NCI-H446 (cell line): ENCODE results near the gene OSBPL8.
"Not testable (repeated sequence)": the region's sequence is repeated elsewhere in the genome, so short reads cannot be mapped to it uniquely, and the experiment has no call there.

Experiments
- DNase-seq, 2 experiments: peaks; one replicate each; lab custom pipeline; 2025; lab: John Stamatoyannopoulos, UW

The OSBPL8 gene

DNA sequence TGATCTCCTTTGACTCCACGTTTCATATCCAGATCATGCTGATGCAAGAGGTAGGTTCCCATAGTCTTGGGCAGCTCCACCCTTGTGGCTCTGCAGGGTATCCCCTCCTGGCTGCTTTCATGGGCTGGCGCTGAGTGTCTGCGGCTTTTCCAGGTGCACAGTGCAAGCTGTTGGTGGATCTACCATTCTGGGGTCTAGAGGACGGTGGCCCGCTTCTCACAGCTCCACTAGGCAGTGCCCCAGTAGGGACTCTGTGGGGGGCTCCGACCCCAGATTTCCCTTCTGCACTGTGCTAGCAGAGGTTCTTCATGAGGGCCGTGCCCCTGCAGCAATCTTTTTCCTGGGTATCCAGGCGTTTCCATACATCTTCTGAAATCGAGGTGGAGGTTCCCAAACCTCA is 199.3 kb downstream of the OSBPL8 start:
- no peak for DNase-seq

GRCh38 chr12:76356071-76356470 is 203.5 kb downstream of the OSBPL8 start:
- no peak for DNase-seq

GRCh38 chr12:76348079-76348901 is 211.3 kb downstream of the OSBPL8 start, which contains the start of gene BBS10:
Gene BBS10, minus strand, starts transcription at chr12:76348415. Its CDS starts 57 bp downstream, at chr12:76348358.
- DNase-seq: peak; percentile 72 to 91

DNA sequence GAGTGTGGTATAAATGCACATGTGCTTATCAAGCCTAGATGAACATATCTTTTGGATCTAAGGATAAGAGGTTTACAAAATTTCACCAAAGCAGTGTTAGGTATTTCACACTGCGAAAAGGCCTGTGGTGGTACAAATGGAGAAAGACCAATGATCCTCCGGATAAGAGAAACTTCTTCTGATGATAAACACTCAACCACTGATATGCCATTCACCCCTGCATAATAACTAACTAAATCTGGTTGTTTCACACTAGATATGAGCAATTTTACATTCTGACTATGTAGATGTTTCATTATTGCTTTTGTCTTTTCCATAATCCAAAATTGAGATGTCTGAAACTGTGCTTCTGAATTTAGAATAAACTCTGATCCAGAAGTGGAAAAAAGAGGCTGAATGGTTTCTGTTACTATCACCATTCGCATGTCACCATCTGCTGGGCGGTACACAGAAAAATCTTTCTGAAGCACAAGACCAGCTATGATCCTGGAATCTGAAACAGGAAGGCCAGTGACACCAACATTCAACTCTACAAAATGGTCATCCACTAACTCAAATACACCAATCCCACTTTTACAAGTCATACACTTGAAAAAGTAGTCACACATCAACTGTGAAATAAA is 212.7 kb downstream of the OSBPL8 start:
- peak in 1 of 2 experiments; percentile 55 for DNase-seq

GRCh38 chr12:76346236-76346635 is 213.3 kb downstream of the OSBPL8 start:
- no peak for DNase-seq

- no peak for DNase-seq
Observed at GRCh38 chr12:76345569-76345968, 214.0 kb downstream of the OSBPL8 start.

DNA sequence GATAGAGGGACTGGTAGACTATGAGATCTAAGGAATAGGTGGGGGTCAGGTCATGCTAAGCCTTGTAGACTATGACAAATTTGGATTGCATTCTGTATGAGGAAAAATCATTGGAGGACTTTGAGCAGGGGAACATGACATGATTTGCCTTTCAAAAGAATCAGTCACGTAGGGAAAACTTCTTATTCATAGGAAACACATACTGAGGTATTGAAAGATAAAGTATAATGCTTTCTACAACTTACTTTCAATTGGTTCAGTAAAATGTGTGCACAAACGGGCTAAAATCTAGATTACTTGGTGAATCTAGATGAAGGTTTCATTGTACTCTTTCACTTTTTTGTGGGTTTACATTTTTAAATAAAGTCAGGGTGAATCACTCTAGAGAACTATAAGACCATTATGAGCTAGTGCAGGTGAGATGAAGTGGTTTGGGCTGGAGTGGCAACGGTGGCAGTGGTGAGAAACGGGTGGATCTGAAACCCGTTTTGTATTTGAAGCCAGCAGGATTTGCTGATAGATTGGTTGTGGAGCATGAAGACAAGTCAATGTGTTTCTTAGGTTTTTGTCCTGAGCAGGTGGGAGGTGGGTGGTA is 218.0 kb downstream of the OSBPL8 start:
- no peak for DNase-seq

DNA sequence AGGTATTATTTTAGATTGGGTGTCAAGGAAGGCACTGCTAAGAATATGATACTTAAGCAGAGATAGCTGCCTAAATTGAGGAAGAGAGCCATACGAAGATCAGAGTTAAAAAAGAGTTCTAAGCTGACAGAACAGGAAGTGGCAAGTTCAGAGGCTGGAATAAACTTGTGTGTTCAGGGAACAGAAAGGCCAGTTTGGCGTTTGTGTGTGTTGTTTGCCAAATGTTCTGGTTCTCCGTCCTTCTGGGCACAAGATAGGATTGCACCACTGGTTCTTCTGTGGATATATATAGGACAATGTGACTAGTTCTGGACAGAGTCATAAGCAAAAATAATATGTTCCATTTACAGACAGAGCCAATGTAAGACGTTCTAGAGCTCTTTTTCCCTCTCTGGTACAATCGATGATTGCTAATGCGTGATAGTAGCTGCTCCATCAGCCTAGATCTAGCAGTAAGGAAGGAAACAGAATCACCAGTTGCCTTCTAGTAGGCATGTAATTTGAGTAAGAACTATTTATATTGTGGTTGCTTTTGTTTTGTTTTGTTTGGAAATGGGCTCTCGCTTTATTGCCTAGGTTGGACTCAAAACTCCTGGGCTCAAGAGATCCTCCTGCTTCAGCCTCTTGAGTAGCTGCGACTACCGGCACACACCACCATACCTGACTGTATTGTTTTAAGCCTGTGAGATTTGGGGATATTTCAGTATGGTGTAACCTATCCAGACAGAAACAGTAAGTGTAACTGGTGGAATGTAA is 218.7 kb downstream of the OSBPL8 start:
- DNase-seq: no peak

GRCh38 chr12:76337583-76337982 is 222.0 kb downstream of the OSBPL8 start:
- DNase-seq: no peak

DNA sequence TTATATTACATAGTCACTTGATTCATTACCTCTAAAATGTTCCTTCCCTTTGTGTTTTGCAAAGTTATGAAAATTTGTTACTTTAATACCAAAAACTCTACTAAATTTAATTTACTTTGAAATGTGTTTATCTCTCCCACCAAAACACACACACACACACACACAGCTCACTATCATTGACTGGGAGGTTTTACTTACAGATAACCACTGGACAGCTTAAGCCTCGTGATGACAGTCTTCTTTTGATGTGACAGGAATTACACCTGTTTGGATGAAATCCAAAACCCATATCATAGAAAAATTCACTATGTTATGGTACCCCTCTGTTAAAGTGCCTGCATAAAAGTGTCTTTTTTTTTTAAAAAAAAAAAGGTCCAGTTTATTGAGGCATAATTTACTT is 227.0 kb downstream of the OSBPL8 start:
- no peak for DNase-seq

DNA sequence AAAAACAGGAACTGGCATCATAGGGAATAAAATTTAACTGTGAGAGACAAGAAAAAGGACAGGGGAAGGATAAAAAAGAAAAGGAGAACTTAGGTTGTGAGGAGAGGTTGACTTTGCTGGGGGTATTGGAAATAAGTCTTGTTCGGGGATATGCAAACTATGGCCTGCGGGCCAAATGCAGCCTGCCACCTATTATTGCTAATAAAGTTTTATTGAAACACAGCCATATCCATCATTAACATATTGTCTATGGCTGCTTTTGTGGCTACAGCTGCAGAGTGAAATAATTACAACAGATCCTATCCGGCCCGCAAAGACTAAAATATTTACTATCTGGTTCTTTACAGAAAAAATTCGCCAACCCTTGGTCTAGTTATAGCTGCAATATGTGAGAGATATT is 230.0 kb downstream of the OSBPL8 start:
- no peak for DNase-seq

GRCh38 chr12:76329159-76329558 is 230.4 kb downstream of the OSBPL8 start:
- no peak for DNase-seq

DNA sequence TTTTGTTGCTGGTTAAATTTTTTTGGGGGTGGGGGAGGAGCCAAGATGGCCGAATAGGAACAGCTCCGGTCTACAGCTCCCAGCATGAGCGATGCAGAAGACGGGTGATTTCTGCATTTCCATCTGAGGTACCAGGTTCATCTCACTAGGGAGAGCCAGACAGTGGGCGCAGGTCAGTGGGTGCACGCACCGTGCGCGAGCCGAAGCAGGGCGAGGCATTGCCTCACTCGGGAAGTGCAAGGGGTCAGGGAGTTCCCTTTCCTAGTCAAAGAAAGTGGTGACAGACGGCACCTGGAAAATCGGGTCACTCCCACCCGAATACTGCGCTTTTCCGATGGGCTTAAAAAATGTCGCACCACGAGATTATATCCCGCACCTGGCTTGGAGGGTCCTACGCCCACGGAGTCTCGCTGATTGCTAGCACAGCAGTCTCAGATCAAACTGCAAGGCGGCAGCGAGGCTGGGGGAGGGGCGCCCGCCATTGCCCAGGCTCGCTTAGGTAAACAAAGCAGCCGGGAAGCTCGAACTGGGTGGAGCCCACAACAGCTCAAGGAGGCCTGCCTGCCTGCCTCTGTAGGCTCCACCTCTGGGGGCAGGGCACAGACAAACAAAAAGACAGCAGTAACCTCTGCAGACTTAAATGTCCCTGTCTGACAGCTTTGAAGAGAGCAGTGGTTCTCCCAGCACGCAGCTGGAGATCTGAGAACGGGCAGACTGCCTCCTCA is 239.8 kb downstream of the OSBPL8 start:
- not testable (repeated sequence) for DNase-seq

GRCh38 chr12:76318773-76319594 is 240.6 kb downstream of the OSBPL8 start:
- DNase-seq: no peak

DNA sequence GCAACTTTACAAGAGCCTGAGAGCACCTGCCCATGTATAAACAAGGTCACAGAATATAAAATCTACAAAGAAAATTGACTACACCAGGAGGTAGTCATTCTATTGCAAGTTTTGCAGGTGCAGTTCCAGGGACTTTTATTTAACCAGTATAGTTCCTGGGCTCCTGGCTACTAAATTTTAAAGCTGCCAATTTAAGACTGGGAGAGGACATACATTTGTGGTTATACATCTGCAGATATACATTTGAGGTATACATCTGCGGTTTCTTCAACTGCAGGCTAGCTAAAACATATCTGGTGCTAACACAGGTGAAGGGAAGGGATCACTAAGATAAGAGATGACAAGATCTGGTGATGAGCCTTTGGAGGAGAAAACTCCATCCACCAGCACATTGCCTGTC is 241.6 kb downstream of the OSBPL8 start:
- DNase-seq: no peak

DNA sequence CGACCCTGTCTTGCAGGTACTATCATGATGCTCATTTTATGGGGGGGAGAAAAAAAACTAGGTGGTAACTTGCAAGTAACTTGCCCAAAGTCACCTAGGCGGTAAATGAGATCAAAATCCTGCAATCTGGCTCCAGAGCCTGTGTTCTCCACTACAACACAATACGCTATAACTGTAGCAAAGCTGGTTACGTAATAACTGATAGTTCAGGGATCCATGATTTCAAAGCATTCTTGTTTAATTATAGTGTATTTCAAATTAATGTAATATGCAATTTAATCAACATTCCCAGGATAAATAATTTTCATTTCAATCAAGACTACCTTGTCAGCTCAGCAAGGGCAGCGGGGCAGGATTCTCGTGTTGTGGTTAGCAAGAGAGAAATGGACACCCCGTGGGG is 243.1 kb downstream of the OSBPL8 start:
- no peak for DNase-seq

- DNase-seq: peak in 1 of 2 experiments; percentile 4
Observed at GRCh38 chr12:76313299-76313698, 246.3 kb downstream of the OSBPL8 start.

GRCh38 chr12:76312315-76312714 is 247.3 kb downstream of the OSBPL8 start:
- no peak for DNase-seq

DNA sequence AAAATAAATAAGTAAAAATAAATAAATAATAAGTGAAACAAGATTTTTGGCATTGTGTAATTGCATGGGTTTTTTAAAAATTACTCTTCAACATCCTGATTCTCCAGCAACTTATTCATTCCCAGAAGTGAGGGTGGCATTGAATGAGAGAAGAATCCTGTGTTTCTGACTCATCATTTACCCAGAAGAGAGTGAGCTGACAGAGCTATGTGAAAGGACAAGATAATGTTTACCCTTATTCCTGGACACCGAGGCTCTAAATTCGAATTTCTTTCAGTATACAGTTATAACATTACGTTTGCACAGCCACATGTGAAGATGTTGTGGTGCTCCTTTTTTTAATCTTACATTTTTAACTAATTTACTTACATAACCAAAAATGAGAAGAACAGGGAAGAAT is 247.8 kb downstream of the OSBPL8 start:
- no peak for DNase-seq

DNA sequence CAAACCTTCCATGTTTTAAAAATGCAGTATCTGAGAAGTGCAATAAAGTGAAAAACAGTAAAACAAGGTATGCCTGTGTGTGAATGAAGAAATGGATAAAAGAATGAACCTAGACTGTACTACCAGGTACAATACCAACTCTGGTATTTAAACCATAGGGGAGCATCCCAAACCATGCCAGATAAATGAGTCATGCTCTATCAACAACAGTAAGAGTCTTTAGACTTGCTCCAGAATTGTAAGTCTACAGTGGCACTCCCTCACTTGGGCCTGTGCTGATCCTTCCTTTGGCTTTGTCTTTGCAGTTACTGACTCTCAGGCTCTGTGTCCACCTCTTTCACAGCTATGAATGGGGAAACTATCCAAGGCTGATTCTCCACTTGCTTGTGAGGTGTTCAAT is 249.5 kb downstream of the OSBPL8 start:
- no peak for DNase-seq

GRCh38 chr12:76308866-76309265 is 250.7 kb downstream of the OSBPL8 start:
- no peak for DNase-seq
